Astrocyte (in vitro differentiated cells and primary cell): Measurements from ENCODE around the gene LHX2. TPM values are rescaled to one million over a fixed set of nuclear protein-coding genes. Genes with fewer than 3 reads are reported as not detected.
"Not testable (repeated sequence)": the region's sequence is repeated elsewhere in the genome, so short reads cannot be mapped to it uniquely, and the experiment has no call there.

Experiments
- DNase-seq: peaks from one replicate; pipeline ENCODE4 v3.0.0-alpha.2; 2010; ENCODE audit warnings: low read depth
- FAIRE-seq: peaks from 2 replicates; lab custom pipeline; 2011; peaks lifted over from hg19 to GRCh38; lab: Jason Lieb, UNC
- H2AFZ ChIP-seq: 2 replicates; pipeline ENCODE4 v1.6.0; 2012; ENCODE audit warnings: low read depth, low read length, inconsistent platforms
- H3K27ac ChIP-seq: 2 replicates; pipeline ENCODE4 v1.5.1; 2011; ENCODE audit warnings: low read depth, low read length, inconsistent platforms
- H3K27me3 ChIP-seq: 2 replicates; pipeline ENCODE4 v1.6.0; 2011; ENCODE audit warnings: low read length, inconsistent platforms; ENCODE audit not compliant: insufficient read depth
- H3K36me3 ChIP-seq: 2 replicates; pipeline ENCODE4 v1.5.1; 2011; ENCODE audit warnings: low read length, inconsistent platforms; ENCODE audit not compliant: insufficient read depth
- H3K4me1 ChIP-seq: 2 replicates; pipeline ENCODE4 v1.5.1; 2011; ENCODE audit warnings: low read length, inconsistent platforms; ENCODE audit not compliant: insufficient read depth
- H3K4me2 ChIP-seq: 2 replicates; pipeline ENCODE4 v1.6.0; 2012; ENCODE audit warnings: low read length, inconsistent platforms
- H3K4me3 ChIP-seq: 2 replicates; pipeline ENCODE4 v1.5.1; 2011; ENCODE audit warnings: low read depth, mild to moderate bottlenecking, low read length, inconsistent platforms; ENCODE audit not compliant: insufficient read depth
- H3K79me2 ChIP-seq: 2 replicates; pipeline ENCODE4 v1.6.0; 2012; ENCODE audit warnings: mild to moderate bottlenecking, low read length, inconsistent platforms; ENCODE audit not compliant: insufficient read depth
- H3K9ac ChIP-seq: 2 replicates; pipeline ENCODE4 v1.6.0; 2012; ENCODE audit warnings: mild to moderate bottlenecking, low read length, inconsistent platforms
- H3K9me3 ChIP-seq: 2 replicates; pipeline ENCODE4 v1.5.1; 2012; ENCODE audit warnings: low read depth, mild to moderate bottlenecking, low read length, inconsistent platforms; ENCODE audit not compliant: insufficient read depth
- H4K20me1 ChIP-seq: 2 replicates; pipeline ENCODE4 v1.6.0; 2012; ENCODE audit warnings: low read length, inconsistent platforms; ENCODE audit not compliant: insufficient read depth
- H3K27ac Mint-ChIP-seq: one replicate; pipeline ENCODE4 v1.8.0; 2021; ENCODE audit warnings: mild to moderate bottlenecking, mixed read lengths; ENCODE audit not compliant: unreplicated experiment
- H3K27me3 Mint-ChIP-seq: one replicate; pipeline ENCODE4 v1.8.0; 2021; ENCODE audit warnings: low read depth, mixed read lengths; ENCODE audit not compliant: unreplicated experiment
- H3K36me3 Mint-ChIP-seq: one replicate; pipeline ENCODE4 v1.8.0; 2021; ENCODE audit warnings: low read depth, mixed read lengths; ENCODE audit not compliant: unreplicated experiment
- H3K4me1 Mint-ChIP-seq: one replicate; pipeline ENCODE4 v1.8.0; 2021; ENCODE audit warnings: low read depth, mixed read lengths; ENCODE audit not compliant: unreplicated experiment
- H3K4me3 Mint-ChIP-seq: one replicate; pipeline ENCODE4 v1.8.0; 2021; ENCODE audit warnings: mild to moderate bottlenecking, moderate library complexity, mixed read lengths; ENCODE audit not compliant: unreplicated experiment
- H3K9me3 Mint-ChIP-seq: one replicate; pipeline ENCODE4 v1.8.0; 2021; ENCODE audit warnings: mild to moderate bottlenecking, mixed read lengths; ENCODE audit not compliant: unreplicated experiment
- EZH2 ChIP-seq: IDR thresholded peaks from 2 replicates; pipeline ENCODE4 v1.6.1; 2012; ENCODE audit warnings: mild to moderate bottlenecking, low read length, inconsistent platforms; ENCODE audit not compliant: insufficient read depth
- total RNA-seq: library from RNA; stranded (reverse); gene quantifications from 2 replicates; pipeline ENCODE4 v1.2.1, GENCODE V29; 2021
- TF ChIP-seq, protein P1 (sequence below): IDR thresholded peaks from 2 replicates; pipeline ENCODE4 v1.5.1; 2011; ENCODE audit warnings: low read depth, mild to moderate bottlenecking, inconsistent platforms, low read length, moderate library complexity; ENCODE audit not compliant: insufficient read depth

The LHX2 gene
- total RNA-seq, 1 donor from 2014 or later = 0.14 TPM

DNA sequence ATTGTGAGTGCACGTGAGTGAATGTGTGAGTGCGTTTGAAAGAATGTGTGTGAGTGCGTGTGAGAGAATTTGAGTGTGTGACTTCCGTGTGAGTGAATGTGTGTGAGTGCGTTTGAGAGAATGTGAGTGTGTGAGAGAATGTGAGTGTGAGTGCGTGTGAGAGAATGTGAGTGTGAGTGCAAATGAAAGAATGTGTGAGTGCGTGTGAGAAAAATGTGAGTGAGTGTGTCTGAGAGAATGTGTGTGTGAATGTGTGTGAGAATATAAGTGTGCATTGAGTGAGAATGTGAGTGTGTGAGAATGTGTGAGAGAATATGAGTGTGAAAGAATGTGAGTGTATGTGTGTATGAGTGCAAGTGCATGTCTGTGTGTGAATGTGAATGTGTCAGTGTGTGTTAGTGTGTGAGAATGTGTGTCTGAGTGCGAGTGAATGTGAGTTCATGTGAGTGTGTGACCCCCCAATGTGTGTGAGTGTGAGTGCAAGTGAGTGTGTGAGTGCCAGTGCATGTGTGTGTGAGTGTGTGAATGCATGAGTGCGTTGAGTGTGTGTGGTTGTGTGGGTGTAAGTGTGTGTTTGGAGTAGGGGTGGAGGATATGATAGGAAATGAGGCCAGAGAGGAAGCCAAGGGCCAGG is 37.9 kb upstream of the LHX2 start:
- H3K4me2 ChIP-seq = no peak overlapping the region
- Mint-ChIP-seq H3K4me1 (no peaks in the 10 kb centered on the region), H3K27ac (no peak overlapping the region), H3K27me3 (peaks cover 20% of the 10 kb centered on the region), H3K36me3 (no peaks in the 10 kb centered on the region), H3K4me3 (no peak overlapping the region), H3K9me3 (peaks cover 2% of the 10 kb centered on the region)
- TF ChIP-seq, protein P1, sequence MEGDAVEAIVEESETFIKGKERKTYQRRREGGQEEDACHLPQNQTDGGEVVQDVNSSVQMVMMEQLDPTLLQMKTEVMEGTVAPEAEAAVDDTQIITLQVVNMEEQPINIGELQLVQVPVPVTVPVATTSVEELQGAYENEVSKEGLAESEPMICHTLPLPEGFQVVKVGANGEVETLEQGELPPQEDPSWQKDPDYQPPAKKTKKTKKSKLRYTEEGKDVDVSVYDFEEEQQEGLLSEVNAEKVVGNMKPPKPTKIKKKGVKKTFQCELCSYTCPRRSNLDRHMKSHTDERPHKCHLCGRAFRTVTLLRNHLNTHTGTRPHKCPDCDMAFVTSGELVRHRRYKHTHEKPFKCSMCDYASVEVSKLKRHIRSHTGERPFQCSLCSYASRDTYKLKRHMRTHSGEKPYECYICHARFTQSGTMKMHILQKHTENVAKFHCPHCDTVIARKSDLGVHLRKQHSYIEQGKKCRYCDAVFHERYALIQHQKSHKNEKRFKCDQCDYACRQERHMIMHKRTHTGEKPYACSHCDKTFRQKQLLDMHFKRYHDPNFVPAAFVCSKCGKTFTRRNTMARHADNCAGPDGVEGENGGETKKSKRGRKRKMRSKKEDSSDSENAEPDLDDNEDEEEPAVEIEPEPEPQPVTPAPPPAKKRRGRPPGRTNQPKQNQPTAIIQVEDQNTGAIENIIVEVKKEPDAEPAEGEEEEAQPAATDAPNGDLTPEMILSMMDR = no peak
- no peak for TF ChIP-seq EZH2
- no peaks in the 10 kb centered on the region for H3K79me2 ChIP-seq
- no peak for FAIRE-seq
- DNase-seq = no peak
- no peak overlapping the region for H2AFZ ChIP-seq
- no peak overlapping the region for H3K27ac ChIP-seq
- peaks cover 18% of the 10 kb centered on the region for H3K9me3 ChIP-seq
- no peaks in the 10 kb centered on the region for H3K36me3 ChIP-seq
- H3K4me3 ChIP-seq = no peak overlapping the region
- no peaks in the 10 kb centered on the region for H4K20me1 ChIP-seq
- no peaks in the 10 kb centered on the region for H3K27me3 ChIP-seq
- no peaks in the 10 kb centered on the region for H3K4me1 ChIP-seq
- no peak overlapping the region for H3K9ac ChIP-seq

DNA sequence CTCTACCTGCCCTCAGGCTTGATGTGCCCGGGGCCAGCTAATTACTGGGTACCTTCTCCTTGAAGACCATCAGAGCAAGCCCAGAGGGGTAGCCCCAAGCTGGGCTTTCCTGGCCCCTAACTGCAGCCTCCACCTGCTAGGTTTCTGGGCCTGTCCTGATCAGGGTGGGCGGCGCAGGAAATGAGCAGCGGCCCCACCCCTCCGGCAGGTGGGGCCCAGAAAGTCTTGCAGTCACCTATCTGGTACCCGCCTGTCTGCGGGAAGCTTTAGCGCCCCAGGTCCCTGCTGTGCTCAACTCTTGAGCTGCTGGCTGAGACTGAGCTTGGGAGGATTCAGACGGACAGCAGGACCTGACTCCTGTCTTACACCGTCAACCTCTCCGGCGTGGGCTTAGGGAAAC is 37.1 kb upstream of the LHX2 start:
- H3K27me3 Mint-ChIP-seq = peaks cover 27% of the 10 kb centered on the region
- no peak overlapping the region for H3K4me3 Mint-ChIP-seq
- no peak for TF ChIP-seq EZH2
- TF ChIP-seq, protein P1 = no peak
- Histone ChIP-seq H3K4me2 (no peak overlapping the region), H3K79me2 (no peaks in the 10 kb centered on the region), H3K36me3 (no peaks in the 10 kb centered on the region), H4K20me1 (no peaks in the 10 kb centered on the region), H3K4me3 (no peak overlapping the region), H3K9ac (no peak overlapping the region), H3K27me3 (peaks cover 3% of the 10 kb centered on the region), H3K4me1 (no peaks in the 10 kb centered on the region), H2AFZ (no peak overlapping the region), H3K9me3 (peaks cover 18% of the 10 kb centered on the region), H3K27ac (no peak overlapping the region)
- H3K9me3 Mint-ChIP-seq = peaks cover 5% of the 10 kb centered on the region
- no peak overlapping the region for H3K27ac Mint-ChIP-seq
- H3K4me1 Mint-ChIP-seq = no peaks in the 10 kb centered on the region
- DNase-seq (no peak), FAIRE-seq (no peak)
- no peaks in the 10 kb centered on the region for H3K36me3 Mint-ChIP-seq

DNA sequence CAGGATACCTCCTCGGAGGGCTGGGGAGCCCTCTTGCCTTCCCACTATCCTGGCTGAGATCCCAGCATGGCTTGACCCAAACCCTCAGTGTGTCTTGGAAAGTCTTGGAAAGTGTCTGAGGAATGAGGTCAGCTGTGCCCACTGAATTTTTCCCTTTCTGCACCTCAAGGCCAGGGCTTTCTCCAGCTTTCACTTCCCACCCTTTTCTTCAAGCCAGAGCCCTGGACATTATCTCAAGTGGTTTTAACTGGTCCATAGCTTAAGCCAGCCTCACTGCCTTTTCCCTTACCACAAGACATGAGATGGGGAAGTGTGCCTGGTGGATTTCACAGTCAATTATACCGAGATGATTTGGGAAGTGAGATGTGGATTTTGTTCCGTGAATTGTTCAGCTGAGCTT is 35.7 kb upstream of the LHX2 start:
- Histone ChIP-seq H3K4me2 (no peak overlapping the region), H3K79me2 (no peaks in the 10 kb centered on the region), H3K4me3 (no peak overlapping the region), H3K27me3 (peaks cover 16% of the 10 kb centered on the region), H3K9me3 (peaks cover 18% of the 10 kb centered on the region), H3K4me1 (no peaks in the 10 kb centered on the region), H3K9ac (no peak overlapping the region), H3K36me3 (no peaks in the 10 kb centered on the region), H4K20me1 (no peaks in the 10 kb centered on the region), H3K27ac (no peak overlapping the region), H2AFZ (no peak overlapping the region)
- Mint-ChIP-seq H3K9me3 (peaks cover 4% of the 10 kb centered on the region), H3K27me3 (peaks cover 37% of the 10 kb centered on the region), H3K36me3 (no peaks in the 10 kb centered on the region), H3K27ac (no peak overlapping the region), H3K4me1 (no peaks in the 10 kb centered on the region), H3K4me3 (no peak overlapping the region)
- FAIRE-seq (no peak), DNase-seq (no peak)
- TF ChIP-seq EZH2 = no peak
- TF ChIP-seq, protein P1 = no peak

DNA sequence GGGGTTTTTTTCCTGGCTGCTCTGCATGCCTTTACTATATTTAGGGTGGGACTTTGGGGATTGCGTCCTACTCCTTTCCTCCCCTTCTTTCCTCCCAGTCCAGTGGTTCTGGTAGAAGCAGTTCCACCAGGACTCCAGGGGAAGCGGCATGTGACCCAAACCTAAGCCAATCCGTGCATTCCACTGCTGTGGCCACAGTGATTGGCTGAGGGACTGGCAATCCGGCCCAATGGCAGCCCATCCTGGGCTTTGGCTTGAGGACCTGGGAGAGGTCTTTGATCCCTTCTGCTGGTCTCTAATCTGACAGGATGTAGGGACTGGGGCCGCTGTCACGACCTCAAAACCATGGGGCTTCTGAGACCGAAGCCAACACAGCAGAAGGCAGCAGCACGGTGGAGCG is 35.0 kb upstream of the LHX2 start:
- not testable (repeated sequence) for H3K36me3 ChIP-seq, FAIRE-seq, H3K79me2 ChIP-seq, H3K4me2 ChIP-seq, H3K4me1 Mint-ChIP-seq, H3K9ac ChIP-seq, H3K4me1 ChIP-seq, H2AFZ ChIP-seq, H3K4me3 Mint-ChIP-seq, H3K9me3 Mint-ChIP-seq, H3K4me3 ChIP-seq, H3K27ac ChIP-seq, H4K20me1 ChIP-seq, H3K36me3 Mint-ChIP-seq, DNase-seq, H3K27ac Mint-ChIP-seq
- H3K27me3 Mint-ChIP-seq = peaks cover 43% of the 10 kb centered on the region
- Histone ChIP-seq H3K27me3 (peaks cover 24% of the 10 kb centered on the region), H3K9me3 (peaks cover 18% of the 10 kb centered on the region)
